Endothelial cell of umbilical vein (primary cell): ENCODE results near the gene NYAP1. TPM values are rescaled to one million over a fixed set of nuclear protein-coding genes. Genes with fewer than 3 reads are reported as not detected.
A peak's percentile ranks its signal among the peaks of the same experiment; 100 is the strongest.

Experiments
- BruUV-seq: library from RNA; stranded (reverse); fragments of 400-500 nt; replicated peaks from 2 replicates; lab custom pipeline; 2021; lab: Mats Ljungman, UMichigan
- CTCF ChIA-PET: fragments of 300-600, 350-600 bp; sonication (Branson Sonifier 250); formaldehyde crosslinking; loops from one replicate; lab custom pipeline; 2021; ENCODE audit warnings: antibody characterized with exemption, inconsistent platforms; lab: Charles Lee
- POLR2A ChIA-PET: fragments of 300-600, 350-600 bp; sonication (Branson Sonifier 250); formaldehyde crosslinking; loops from one replicate; lab custom pipeline; 2021; ENCODE audit warnings: antibody characterized with exemption, inconsistent platforms; lab: Charles Lee
- DNase-seq: peaks from one replicate; pipeline ENCODE4 v3.0.0-alpha.2; 2011; ENCODE audit warnings: low read depth, low spot score
- FAIRE-seq: peaks from 2 replicates; lab custom pipeline; 2011; peaks lifted over from hg19 to GRCh38; lab: Jason Lieb, UNC
- H2AFZ ChIP-seq: 2 replicates; pipeline ENCODE4 v1.6.0; 2012; ENCODE audit warnings: low read depth, low read length, control low read depth, inconsistent platforms
- H3K27ac ChIP-seq: 2 replicates; pipeline ENCODE4 v1.5.1; 2011; ENCODE audit warnings: low read depth, mild to moderate bottlenecking, control low read depth, low read length, moderate library complexity; ENCODE audit not compliant: insufficient read depth
- H3K27me3 ChIP-seq, 2 experiments: 2 replicates each; pipeline versions ENCODE4 v1.6.0 to v1.6.1; 2011; ENCODE audit warnings: low read length in 2 of 2, mixed read lengths in 1 of 2; ENCODE audit not compliant: control insufficient read depth in 2 of 2, insufficient read depth in 2 of 2
- H3K36me3 ChIP-seq, 2 experiments: 2 replicates in 1 of 2; 3 replicates in 1 of 2; pipeline ENCODE4 v1.5.1; 2011; ENCODE audit warnings: low read length in 2 of 2, mild to moderate bottlenecking in 1 of 2, moderate library complexity in 1 of 2; ENCODE audit not compliant: control insufficient read depth in 2 of 2, insufficient read depth in 2 of 2; ENCODE audit errors: extremely low read depth in 1 of 2
- H3K4me1 ChIP-seq: 3 replicates; pipeline ENCODE4 v1.5.1; 2011; ENCODE audit warnings: mild to moderate bottlenecking, low read length; ENCODE audit not compliant: control insufficient read depth, insufficient read depth; ENCODE audit errors: extremely low read depth
- H3K4me2 ChIP-seq: 2 replicates; pipeline ENCODE4 v1.6.1; 2011; ENCODE audit warnings: low read length, control low read depth, mixed read lengths; ENCODE audit not compliant: insufficient read depth
- H3K4me3 ChIP-seq, 3 experiments: fragments of 200-600 bp in 1 of 3; sonication (generic), shearing (Covaris generic) in 1 of 3; replicated peaks in 1 of 3; 2 replicates each; pipeline ENCODE4 v1.5.1; 2011 to 2016; ENCODE audit warnings: control low read depth in 3 of 3, low read length in 3 of 3, mild to moderate bottlenecking in 2 of 3, inconsistent platforms in 1 of 3, low read depth in 1 of 3, moderate library complexity in 1 of 3; ENCODE audit not compliant: insufficient read depth in 1 of 3
- H3K79me2 ChIP-seq: 2 replicates; pipeline ENCODE4 v1.6.0; 2012; ENCODE audit warnings: low read length, inconsistent platforms; ENCODE audit not compliant: control insufficient read depth, insufficient read depth
- H3K9ac ChIP-seq: replicated peaks from 2 replicates; pipeline ENCODE3; 2011; ENCODE audit warnings: low read length, control low read depth; ENCODE audit not compliant: insufficient read depth; ENCODE audit errors: extremely low read depth
- H3K9me1 ChIP-seq: replicated peaks from 3 replicates; pipeline ENCODE4 v1.6.0; 2011; ENCODE audit warnings: mild to moderate bottlenecking, low read length; ENCODE audit not compliant: control insufficient read depth, insufficient read depth; ENCODE audit errors: extremely low read depth
- H3K9me3 ChIP-seq: replicated peaks from 2 replicates; pipeline ENCODE4 v1.5.1; 2012; ENCODE audit warnings: low read length, inconsistent platforms; ENCODE audit not compliant: control insufficient read depth, insufficient read depth
- H4K20me1 ChIP-seq: replicated peaks from 2 replicates; pipeline ENCODE3; 2011; ENCODE audit warnings: mild to moderate bottlenecking, low read length; ENCODE audit not compliant: control insufficient read depth, insufficient read depth; ENCODE audit errors: extremely low read depth
- EZH2 ChIP-seq: IDR thresholded peaks from 2 replicates; pipeline ENCODE4 v1.6.1; 2012; ENCODE audit warnings: borderline replicate concordance, low read depth, mild to moderate bottlenecking, moderate library complexity, low read length, inconsistent platforms; ENCODE audit not compliant: severe bottlenecking
- MYC ChIP-seq: IDR thresholded peaks from one replicate; pipeline ENCODE4 v1.6.1; 2011; ENCODE audit warnings: mild to moderate bottlenecking, low read depth, low read length
- POLR2A ChIP-seq: IDR thresholded peaks from 2 replicates; pipeline ENCODE4 v1.6.1; 2012; ENCODE audit warnings: low read depth, mild to moderate bottlenecking, control low read depth, low read length
- POLR2AphosphoS5 ChIP-seq: IDR thresholded peaks from 2 replicates; pipeline ENCODE4 v1.6.1; 2012; ENCODE audit warnings: low read depth, mild to moderate bottlenecking, control low read depth, low read length, moderate library complexity; ENCODE audit not compliant: insufficient read depth
- dilution Hi-C: fragments of 300-500 bp; cut with MboI; formaldehyde crosslinking; loops from one replicate; pipeline ENCODE4 v1.15.0; 2019; ENCODE audit warnings: low sequenced_read_pairs; ENCODE audit not compliant: extremely low pct_ligation_motif_present
- intact Hi-C: fragments of 100-400 bp; cut with micrococcal nuclease; formaldehyde crosslinking; loops from one replicate; pipeline ENCODE4 v1.10.0; 2022
- polyA plus RNA-seq, 4 experiments: library from polyadenylated mRNA; depleted of rRNA in 3 of 4; stranded (reverse) in 3 of 4; unstranded in 1 of 4; fragments of >200 nt; gene quantifications; 2 replicates each; pipeline versions ENCODE4 v1.2.1 to v1.2.3, GENCODE V29; 2011 to 2012; ENCODE audit warnings: missing spikeins in 1 of 4
- total RNA-seq: library from RNA; stranded (reverse); gene quantifications from 2 replicates; pipeline ENCODE4 v1.2.3, GENCODE V29; 2021

NYAP1 gene
- total and polyA plus RNA-seq, 2 donors (not counting 3 experiments of a cell fraction or from before 2014, with no cell fraction given): 0.37 to 2.8 TPM

DNA sequence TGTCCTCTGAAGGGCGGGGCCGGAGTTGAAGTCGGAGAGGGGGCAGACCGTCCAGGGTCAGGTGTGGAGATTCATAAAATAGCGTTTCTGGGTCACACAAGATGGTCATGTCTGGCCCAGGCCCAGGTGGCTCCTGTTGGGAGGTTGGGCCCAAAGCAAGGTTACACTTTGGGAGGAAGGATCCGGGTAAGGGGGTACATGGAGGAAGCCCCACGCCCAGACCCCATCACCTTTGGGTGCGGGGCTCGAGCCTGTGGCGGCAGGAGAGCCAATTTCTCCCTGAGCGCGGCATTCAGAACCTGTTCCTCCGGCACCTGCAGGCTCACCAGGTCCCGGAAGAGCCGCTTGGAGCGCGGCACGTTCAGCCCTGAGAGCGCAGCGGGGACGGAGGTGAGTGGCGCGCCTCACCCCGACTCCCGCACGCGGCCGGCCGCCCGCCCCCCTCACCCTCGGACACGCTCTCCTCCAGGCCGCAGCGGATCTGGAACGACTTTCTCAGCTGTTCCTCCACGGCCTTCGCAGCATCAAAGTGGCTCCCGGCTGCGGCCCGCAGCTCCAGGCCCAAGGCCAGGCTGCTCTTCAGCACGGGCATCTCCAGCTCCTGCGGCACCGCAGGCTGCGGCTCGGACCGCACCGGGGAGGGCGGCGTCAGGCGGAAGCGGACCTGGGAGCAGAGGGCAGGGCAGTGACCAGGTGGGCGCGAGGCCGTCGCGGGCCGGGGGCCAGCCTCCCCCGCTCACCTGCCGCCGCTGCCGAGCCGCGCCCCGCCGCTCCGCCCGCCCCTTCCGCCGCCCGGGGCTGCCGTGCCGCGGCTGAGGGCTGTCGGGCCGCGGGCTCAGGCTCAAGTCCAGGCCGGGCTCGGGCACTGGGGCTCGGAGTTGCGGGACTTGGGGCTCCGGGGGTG, 48.1 kb upstream of the NYAP1 start:
- Histone ChIP-seq H3K9me1 (no peaks in the 10 kb centered on the region), H3K4me2 (peak overlapping the region; percentile 27), H4K20me1 (no peaks in the 10 kb centered on the region), H3K79me2 (peaks cover 41% of the 10 kb centered on the region), H3K9me3 (no peaks in the 10 kb centered on the region), H3K9ac (peak overlapping the region; percentile 93), H2AFZ (no peak overlapping the region), H3K27ac (peak overlapping the region; percentile 91), H3K27me3 (no peaks in the 10 kb centered on the region), H3K36me3 (peaks cover 5 to 20% of the 10 kb centered on the region in 2 experiments), H3K4me3 (peak overlapping the region; percentile 51 to 81 (median 54)), H3K4me1 (peaks cover 31% of the 10 kb centered on the region)
- BruUV-seq: no TSS peak
- FAIRE-seq (no peak), DNase-seq (peak; percentile 33)
- dilution Hi-C loops (no loop called here), intact Hi-C loops (loop anchor here (1.0 to 2.0 kb wide), 3 partner anchors 7 to 15 kb away; partner anchors contain the start of gene ZCWPW1)
- CTCF ChIA-PET: interaction anchor here (1.0 to 1.7 kb wide), 4 partner anchors 9 to 20 kb away, joined by 3 to 9 read pairs (median 5); no protein-coding TSS in a partner anchor
- POLR2A ChIA-PET: interaction anchor here (1.0 to 1.7 kb wide), 2 partner anchors 9 to 19 kb away, joined by 4 to 9 read pairs; no protein-coding TSS in a partner anchor
- no peak for TF ChIP-seq MYC
- TF ChIP-seq POLR2A: peak; percentile 66
- TF ChIP-seq EZH2: no peak
- peak; percentile 54 for TF ChIP-seq POLR2AphosphoS5
